T-helper 1 cell (primary cell): Measurements from ENCODE around the gene TMEM240.
"Not testable (repeated sequence)": the region's sequence is repeated elsewhere in the genome, so short reads cannot be mapped to it uniquely, and the experiment has no call there.

Experiments used
- DNase-seq, 5 donors: peaks; one replicate each; pipeline ENCODE4 v3.0.0-alpha.2; 2012 to 2020

Gene TMEM240

GRCh38 chr1:1556961-1557360, 16.5 kb upstream of the TMEM240 start:
- DNase-seq: not testable (repeated sequence)

GRCh38 chr1:1556505-1556904, 16.1 kb upstream of the TMEM240 start:
- DNase-seq: no peak

GRCh38 chr1:1554926-1555915, 14.8 kb upstream of the TMEM240 start:
- DNase-seq: no peak

GRCh38 chr1:1554550-1554925, 14.1 kb upstream of the TMEM240 start:
- DNase-seq: no peak

- no peak for DNase-seq
Measured at GRCh38 chr1:1553821-1554494, 13.5 kb upstream of the TMEM240 start.

- no peak for DNase-seq
Measured at GRCh38 chr1:1552263-1552639, 11.8 kb upstream of the TMEM240 start.

GRCh38 chr1:1551524-1552262, 11.3 kb upstream of the TMEM240 start:
- no peak for DNase-seq

GRCh38 chr1:1550591-1551432, 10.4 kb upstream of the TMEM240 start:
- no peak for DNase-seq

GRCh38 chr1:1550087-1550486, 9.7 kb upstream of the TMEM240 start:
- no peak for DNase-seq

- DNase-seq: no peak
Measured at GRCh38 chr1:1548591-1548990, 8.2 kb upstream of the TMEM240 start.

- DNase-seq: no peak
Measured at GRCh38 chr1:1547476-1547875, 7.1 kb upstream of the TMEM240 start.

GRCh38 chr1:1547011-1547410, 6.6 kb upstream of the TMEM240 start:
- DNase-seq: no peak

GRCh38 chr1:1545946-1546737, 5.7 kb upstream of the TMEM240 start:
- no peak for DNase-seq

- DNase-seq: no peak
Measured at GRCh38 chr1:1544544-1544943, 4.1 kb upstream of the TMEM240 start.

- DNase-seq: no peak
Measured at GRCh38 chr1:1543706-1544099, 3.3 kb upstream of the TMEM240 start.

GRCh38 chr1:1542766-1543705, 2.6 kb upstream of the TMEM240 start:
- no peak for DNase-seq

GRCh38 chr1:1541956-1542765, 1.7 kb upstream of the TMEM240 start:
- DNase-seq: no peak

- no peak for DNase-seq
Measured at GRCh38 chr1:1540818-1541628, 599 bp upstream of the TMEM240 start.
